Measurements from ENCODE around the gene CHCHD6.

- TF ChIP-seq YY1 (IDR thresholded peaks at IDR 0.05) = no peak
- TF ChIP-seq CTCF (IDR thresholded peaks at IDR 0.05; ENCODE audit: low read depth, low read length, missing input control) = no peak
- TF ChIP-seq SP1 (IDR thresholded peaks at IDR 0.05) = no peak
- TF ChIP-seq REST (IDR thresholded peaks at IDR 0.05) = no peak
- TF ChIP-seq FOXA1 (IDR thresholded peaks at IDR 0.05) = no peak
- TF ChIP-seq RXRA (IDR thresholded peaks at IDR 0.05) = no peak
- no peak for TF ChIP-seq JUND (IDR thresholded peaks at IDR 0.05)
- TF ChIP-seq HNF4A (conservative IDR thresholded peaks at IDR 0.05) = no peak
Observed at GRCh38 chr3:126716057-126716456, 12.0 kb downstream of the CHCHD6 start.

Data from liver (tissue), 3 donors.